Left ventricle myocardium superior (tissue), 1 donor: ENCODE measurements around the gene AUH. TPM values are rescaled to one million over a fixed set of nuclear protein-coding genes. Genes with fewer than 3 reads are reported as not detected.
"Not testable (repeated sequence)": the region's sequence is repeated elsewhere in the genome, so short reads cannot be mapped to it uniquely, and the experiment has no call there.

Experiments used
- ATAC-seq: fragments of 200-7000 bp; cut with Tn5 transposase; one replicate; pipeline ENCODE4 v1.9.1; 2020; ENCODE audit warnings: mild to moderate bottlenecking, moderate library complexity
- DNase-seq: peaks from one replicate; pipeline ENCODE4 v3.0.0-alpha.2; 2020
- intact Hi-C: fragments of 100-400 bp; cut with micrococcal nuclease; formaldehyde crosslinking; loops from one replicate; pipeline ENCODE4 v1.11.0; 2022
- long read RNA-seq: library from polyadenylated mRNA; unstranded; transcript quantifications from one replicate; pipeline ENCODE4 v2.0.0, GENCODE V29; 2021
- total RNA-seq: library from RNA; stranded (reverse); fragmentation: NEBNext Ultra II Directional; extraction: Animal tissue kit (Norgen Biotek cat#: 25700); gene quantifications from one replicate; pipeline ENCODE4 v1.2.1, GENCODE V29; 2021
- donor health status: DM: no; HTN: yes; CAD: no; lungs with severe emphysema.

AUH gene, protein sequence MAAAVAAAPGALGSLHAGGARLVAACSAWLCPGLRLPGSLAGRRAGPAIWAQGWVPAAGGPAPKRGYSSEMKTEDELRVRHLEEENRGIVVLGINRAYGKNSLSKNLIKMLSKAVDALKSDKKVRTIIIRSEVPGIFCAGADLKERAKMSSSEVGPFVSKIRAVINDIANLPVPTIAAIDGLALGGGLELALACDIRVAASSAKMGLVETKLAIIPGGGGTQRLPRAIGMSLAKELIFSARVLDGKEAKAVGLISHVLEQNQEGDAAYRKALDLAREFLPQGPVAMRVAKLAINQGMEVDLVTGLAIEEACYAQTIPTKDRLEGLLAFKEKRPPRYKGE
- 44.1 TPM for total RNA-seq
- long read RNA-seq, transcript AUH-202 (10 exons, 1,577 nt): major isoform, 64 of 91 reads
- long read RNA-seq, partial matches to known transcripts: 18 of 91 reads
- long read RNA-seq, other reads (novel, unspliced or antisense): 9 of 91 reads

GRCh38 chr9:91361291-91362050 is at the start of gene AUH:
AUH (minus strand) TSS chr9:91361918; CDS start chr9:91361889, 29 bp downstream.
- intact Hi-C loops: loop anchor here (5.0 kb wide), 1 partner anchor 61 kb away; the partner anchor contains the start of gene NFIL3
- peak; percentile 99 for ATAC-seq
- peak; percentile 93 for DNase-seq

GRCh38 chr9:91411096-91411771 is 49.5 kb upstream of the AUH start:
- no peak for DNase-seq
- ATAC-seq: no peak
- intact Hi-C loops: no loop called here

GRCh38 chr9:91410161-91410560 is 48.4 kb upstream of the AUH start:
- intact Hi-C loops: no loop called here
- DNase-seq (no peak), ATAC-seq (no peak)

DNA sequence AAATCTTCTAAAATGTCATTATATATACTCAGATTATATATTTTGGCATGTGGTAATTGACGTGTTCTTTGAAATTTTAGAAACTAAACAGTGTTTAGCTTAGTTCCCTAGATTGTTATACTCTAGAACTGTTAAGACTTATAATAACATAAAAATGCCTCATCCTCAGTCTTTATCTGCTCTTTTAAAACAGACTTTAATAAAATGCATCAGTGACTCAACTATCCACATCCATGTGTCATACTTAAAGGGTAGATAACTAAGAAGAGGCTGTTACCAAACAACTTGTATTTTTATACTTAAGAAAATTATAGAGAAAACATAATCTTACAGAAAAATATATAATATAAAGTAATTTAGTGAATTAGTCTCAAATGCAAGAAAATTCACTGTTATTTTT is 46.8 kb upstream of the AUH start:
- DNase-seq (no peak), ATAC-seq (no peak)
- intact Hi-C loops: no loop called here

- ATAC-seq: peak; percentile 83
- DNase-seq: no peak
- intact Hi-C loops: no loop called here
Measured at GRCh38 chr9:91407580-91408318, 46.0 kb upstream of the AUH start.

- ATAC-seq (no peak), DNase-seq (no peak)
- intact Hi-C loops: no loop called here
Measured at GRCh38 chr9:91405343-91406077, 43.8 kb upstream of the AUH start.

- intact Hi-C loops: no loop called here
- no peak for DNase-seq
- ATAC-seq: no peak
Measured at GRCh38 chr9:91403665-91404543, 42.2 kb upstream of the AUH start.

- no peak for DNase-seq
- no peak for ATAC-seq
- intact Hi-C loops: no loop called here
Measured at GRCh38 chr9:91398926-91399325, 37.2 kb upstream of the AUH start.

DNA sequence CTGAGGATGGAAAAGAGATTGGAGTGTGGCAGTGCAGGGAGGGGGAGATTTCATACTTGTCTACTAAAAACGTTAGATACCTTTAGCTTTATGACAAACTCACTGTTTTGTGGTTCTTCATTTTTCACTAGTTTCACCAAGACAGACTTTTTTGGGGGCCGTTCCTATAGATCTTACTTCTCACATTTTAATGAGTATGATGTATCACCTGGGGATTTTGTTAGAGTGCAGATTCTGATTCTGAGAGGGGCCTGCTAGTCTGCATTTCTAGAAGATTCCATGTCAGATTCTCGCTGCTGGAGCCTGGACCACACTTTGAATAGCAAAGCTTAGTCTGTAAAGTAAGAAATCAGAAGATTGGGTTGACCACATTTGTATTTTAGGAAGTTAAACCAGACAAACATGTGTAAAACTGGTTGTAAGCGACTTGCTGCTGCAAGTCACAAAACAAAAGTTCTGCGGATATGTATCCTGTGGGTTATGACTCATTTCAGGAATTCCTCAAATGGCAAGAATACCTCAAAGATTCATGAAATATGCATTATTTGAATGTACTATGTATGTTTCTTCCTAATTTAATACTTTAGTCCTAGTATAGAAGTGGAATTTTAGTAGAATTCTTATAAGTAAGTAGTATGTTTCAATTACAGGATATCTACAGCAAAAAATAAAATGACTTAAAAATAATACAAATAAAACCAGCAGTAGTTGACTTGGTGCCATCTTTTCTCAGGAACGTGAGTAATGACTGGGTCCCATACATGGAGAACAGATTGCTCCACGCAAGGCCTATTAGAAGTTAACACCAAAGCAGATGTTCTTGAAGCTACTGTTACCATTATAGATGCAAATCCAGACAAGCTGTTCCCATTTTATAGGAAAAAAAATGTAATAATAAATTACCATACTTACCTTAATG is 34.1 kb upstream of the AUH start:
- no peak for ATAC-seq
- intact Hi-C loops: no loop called here

GRCh38 chr9:91395106-91395552 is 33.4 kb upstream of the AUH start:
- intact Hi-C loops: no loop called here
- ATAC-seq: no peak

More for the DNA sequence above, 34.1 kb upstream of the AUH start:
- no peak for DNase-seq

GRCh38 chr9:91393826-91394225 is 32.1 kb upstream of the AUH start:
- intact Hi-C loops: no loop called here
- ATAC-seq: no peak
- no peak for DNase-seq

More at GRCh38 chr9:91395106-91395552, 33.4 kb upstream of the AUH start:
- DNase-seq: no peak

DNA sequence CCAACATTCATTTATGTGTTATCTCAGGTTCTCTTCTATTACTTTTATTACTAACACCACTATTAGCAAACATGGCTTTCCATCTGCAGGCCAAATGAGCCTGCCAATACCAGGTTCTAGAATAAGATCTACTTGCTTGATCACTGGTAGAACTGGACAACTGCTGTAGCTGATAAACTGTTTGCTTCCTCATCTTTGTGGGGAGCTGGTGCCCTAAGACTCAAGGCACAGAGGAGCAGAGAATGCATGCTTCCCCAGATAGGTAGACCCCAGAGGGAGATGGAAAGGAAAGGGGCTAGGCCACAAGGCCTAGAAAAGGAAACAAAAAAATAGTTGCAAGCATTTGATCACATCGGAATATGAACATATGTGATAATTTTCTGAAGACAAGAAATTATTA is 30.7 kb upstream of the AUH start:
- DNase-seq: no peak
- ATAC-seq: no peak
- intact Hi-C loops: no loop called here

GRCh38 chr9:91391818-91392217 is 30.1 kb upstream of the AUH start:
- intact Hi-C loops: no loop called here
- DNase-seq (no peak), ATAC-seq (no peak)

DNA sequence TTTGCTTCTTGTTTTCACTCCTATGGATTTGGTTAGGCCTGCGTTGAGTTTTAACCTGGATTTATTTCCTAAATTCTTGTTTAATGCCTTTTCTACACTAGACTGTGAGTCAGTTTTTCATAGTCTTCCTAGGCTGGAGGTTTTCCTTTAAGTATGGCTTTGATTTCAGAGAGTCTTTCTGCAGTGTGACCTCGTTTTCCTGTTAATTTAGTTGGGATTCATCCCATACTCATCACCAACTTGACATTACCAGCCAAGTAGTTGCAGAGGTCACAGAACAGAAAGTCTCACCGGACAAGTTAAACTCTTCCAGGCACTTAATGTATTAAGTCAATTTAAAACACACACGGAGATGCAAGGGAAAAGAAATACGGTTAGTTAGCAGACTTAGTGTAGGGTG is 29.7 kb upstream of the AUH start:
- ATAC-seq (no peak), DNase-seq (no peak)
- intact Hi-C loops: no loop called here

- ATAC-seq, DNase-seq, intact Hi-C loops: not testable (repeated sequence)
Measured at GRCh38 chr9:91389686-91390085, 28.0 kb upstream of the AUH start.

GRCh38 chr9:91386765-91387164 is 25.0 kb upstream of the AUH start:
- no peak for ATAC-seq
- no peak for DNase-seq
- intact Hi-C loops: no loop called here
